PC-3 (cell line): Measurements from ENCODE around the gene EIF1. TPM values are rescaled to one million over a fixed set of nuclear protein-coding genes. Genes with fewer than 3 reads are reported as not detected.

ENCODE experiments used
- ATAC-seq: fragments of 200-7000 bp; cut with Tn5 transposase; 2 replicates; pipeline ENCODE4 v1.9.1; 2020; ENCODE audit warnings: mild to moderate bottlenecking, moderate library complexity
- BruUV-seq: library from RNA; stranded (reverse); fragments of 400-500 nt; replicated peaks from 2 replicates; lab custom pipeline; 2021; lab: Mats Ljungman, UMichigan
- CTCF ChIA-PET: fragments of 300-600 bp; sonication (Branson Sonifier 250); formaldehyde crosslinking; loops from one replicate; lab custom pipeline; 2022; ENCODE audit warnings: antibody characterized with exemption; lab: Charles Lee
- POLR2A ChIA-PET: fragments of 300-600 bp; sonication (Branson Sonifier 250); formaldehyde crosslinking; loops from one replicate; lab custom pipeline; 2022; ENCODE audit warnings: antibody characterized with exemption; ENCODE audit not compliant: unreplicated experiment; lab: Charles Lee
- DNase-seq: peaks from one replicate; pipeline ENCODE4 v3.0.0-alpha.2; 2015
- H2AFZ ChIP-seq: fragments of 300-600 bp; sonication (generic); 2 replicates; pipeline ENCODE4 v1.6.0; 2016; ENCODE audit warnings: antibody characterized with exemption, low read length
- H3F3A ChIP-seq: fragments of 300-600 bp; sonication (generic); one replicate; pipeline ENCODE4 v1.6.0; 2017; ENCODE audit warnings: antibody characterized with exemption, low read length, control low read depth, mild to moderate bottlenecking; ENCODE audit not compliant: unreplicated experiment
- H3K27ac ChIP-seq: fragments of 300-600 bp; sonication (generic); 2 replicates; pipeline ENCODE4 v1.5.1; 2016; ENCODE audit warnings: mild to moderate bottlenecking, low read length
- H3K27me3 ChIP-seq: fragments of 300-600 bp; sonication (generic); 2 replicates; pipeline ENCODE4 v1.6.1; 2016; ENCODE audit warnings: low read length, mixed read lengths
- H3K36me3 ChIP-seq: fragments of 300-600 bp; sonication (generic); 2 replicates; pipeline ENCODE4 v1.6.1; 2016; ENCODE audit warnings: low read depth, mixed run types, low read length, mixed read lengths
- H3K4me1 ChIP-seq: fragments of 300-600 bp; sonication (generic); 2 replicates; pipeline ENCODE4 v1.5.1; 2016; ENCODE audit warnings: low read length; ENCODE audit not compliant: insufficient read depth
- H3K4me2 ChIP-seq: fragments of 300-600 bp; sonication (generic); 2 replicates; pipeline ENCODE4 v1.6.0; 2016; ENCODE audit warnings: low read length
- H3K4me3 ChIP-seq: fragments of 300-600 bp; sonication (generic); 2 replicates; pipeline ENCODE4 v1.5.1; 2016; ENCODE audit warnings: mild to moderate bottlenecking, low read length, mixed read lengths
- H3K79me2 ChIP-seq: fragments of 300-600 bp; sonication (generic); 2 replicates; pipeline ENCODE4 v1.6.1; 2017; ENCODE audit warnings: low read length, mixed read lengths
- H3K9ac ChIP-seq: fragments of 300-600 bp; sonication (generic); 2 replicates; pipeline ENCODE4 v1.6.0; 2016; ENCODE audit warnings: mild to moderate bottlenecking, low read length
- H3K9me2 ChIP-seq: fragments of 300-600 bp; sonication (generic); replicated peaks from 2 replicates; pipeline ENCODE4 v1.6.1; 2016; ENCODE audit warnings: mixed run types, low read length, mixed read lengths
- H3K9me3 ChIP-seq: fragments of 300-600 bp; sonication (generic); 2 replicates; pipeline ENCODE4 v1.6.1; 2016; ENCODE audit warnings: low read length, mixed read lengths
- H4K20me1 ChIP-seq: fragments of 300-600 bp; sonication (generic); 2 replicates; pipeline ENCODE4 v1.6.1; 2016; ENCODE audit warnings: low read length, mixed read lengths
- CTCF ChIP-seq: fragments of 300-600 bp; sonication (generic); conservative IDR thresholded peaks from 2 replicates; pipeline ENCODE4 v1.5.1; 2017; ENCODE audit warnings: antibody characterized with exemption, low read depth, mild to moderate bottlenecking, low read length
- EZH2 ChIP-seq: fragments of 300-600 bp; sonication (generic); IDR thresholded peaks from one replicate; pipeline ENCODE4 v1.6.1; 2017; ENCODE audit warnings: antibody characterized with exemption, mild to moderate bottlenecking, low read length; ENCODE audit not compliant: unreplicated experiment
- EZH2phosphoT487 ChIP-seq: fragments of 300-600 bp; sonication (generic); IDR thresholded peaks from 2 replicates; pipeline ENCODE4 v1.6.1; 2018; ENCODE audit warnings: mild to moderate bottlenecking, antibody characterized with exemption, low read length, borderline replicate concordance
- intact Hi-C: fragments of 100-400 bp; cut with micrococcal nuclease; formaldehyde crosslinking; loops from 2 replicates; pipeline ENCODE4 v1.9.0; 2023
- total RNA-seq: library from RNA; depleted of rRNA; stranded (reverse); fragments of >200 nt; gene quantifications from 2 replicates; pipeline ENCODE4 v1.2.3, GENCODE V29; 2014

Gene EIF1
- total RNA-seq, 1 experiment from 2014 or later, result 88.7 TPM

- Histone ChIP-seq H3F3A (no peaks in the 10 kb centered on the region), H3K4me1 (no peaks in the 10 kb centered on the region), H3K9me3 (no peaks in the 10 kb centered on the region), H3K27ac (no peak overlapping the region), H2AFZ (no peak overlapping the region), H3K9me2 (no peaks in the 10 kb centered on the region), H3K9ac (no peak overlapping the region), H3K36me3 (no peaks in the 10 kb centered on the region), H3K79me2 (no peaks in the 10 kb centered on the region), H3K4me2 (no peak overlapping the region), H4K20me1 (no peaks in the 10 kb centered on the region), H3K4me3 (no peak overlapping the region), H3K27me3 (no peaks in the 10 kb centered on the region)
- ChIA-PET POLR2A (no interaction called here), CTCF (no interaction called here)
- intact Hi-C loops, result no loop called here
- BruUV-seq, result no TSS peak
- no peak for DNase-seq
- no peak for ATAC-seq
- TF ChIP-seq EZH2phosphoT487 (no peak), EZH2 (no peak), CTCF (no peak)
These were observed 41.8 kb downstream of the EIF1 start for GRCh38 chr17:41730479-41730878.

- Histone ChIP-seq H3K27me3 (no peaks in the 10 kb centered on the region), H4K20me1 (no peaks in the 10 kb centered on the region), H2AFZ (no peak overlapping the region), H3F3A (no peaks in the 10 kb centered on the region), H3K4me1 (no peaks in the 10 kb centered on the region), H3K36me3 (no peaks in the 10 kb centered on the region), H3K27ac (no peak overlapping the region), H3K4me3 (no peak overlapping the region), H3K9me2 (no peaks in the 10 kb centered on the region), H3K9me3 (no peaks in the 10 kb centered on the region), H3K4me2 (no peak overlapping the region), H3K9ac (no peak overlapping the region), H3K79me2 (no peaks in the 10 kb centered on the region)
- no TSS peak for BruUV-seq
- POLR2A ChIA-PET, result no interaction called here
- ATAC-seq, result no peak
- TF ChIP-seq CTCF (no peak), EZH2phosphoT487 (no peak), EZH2 (no peak)
- intact Hi-C loops, result no loop called here
- DNase-seq, result no peak
- CTCF ChIA-PET, result no interaction called here
These were observed 43.2 kb downstream of the EIF1 start for GRCh38 chr17:41731836-41732235.

DNA sequence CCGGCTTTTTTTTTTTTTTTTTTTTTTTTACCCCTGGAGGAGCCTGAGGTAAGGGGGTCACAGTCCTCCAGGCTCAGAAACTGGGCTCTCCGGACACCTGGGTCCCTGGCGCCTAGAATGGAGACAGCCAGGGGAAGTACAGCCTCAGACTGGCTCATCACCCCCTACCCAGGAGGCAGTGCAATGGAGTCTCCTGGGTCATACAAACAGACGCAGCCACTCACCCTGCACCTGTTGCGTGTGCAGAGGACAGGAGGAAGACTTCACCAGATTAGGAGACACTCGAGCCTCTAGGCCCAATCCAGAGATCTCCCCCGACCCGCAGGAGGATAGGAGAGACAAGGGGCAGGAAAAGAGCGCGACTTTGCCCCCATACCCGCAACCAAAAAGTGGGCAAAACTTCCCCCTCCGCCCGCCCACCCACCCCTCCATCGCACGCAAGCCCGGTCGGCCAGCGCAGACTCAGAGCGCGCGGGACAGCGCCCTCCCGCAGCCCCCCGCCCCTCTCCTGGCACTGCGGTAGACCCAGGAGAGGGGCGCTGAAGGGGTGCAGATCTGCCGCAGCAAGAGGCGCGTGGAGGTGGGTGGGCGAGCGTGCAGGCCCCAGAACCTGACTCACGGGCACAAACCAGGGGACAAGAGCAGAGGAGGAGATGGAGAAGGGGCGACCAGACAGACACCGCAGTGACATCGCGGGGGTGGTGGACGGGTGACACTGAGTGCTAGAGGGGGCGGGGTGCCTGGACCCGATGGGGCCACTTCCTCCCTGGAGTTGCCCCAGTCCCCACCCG lies 44.9 kb downstream of the EIF1 start:
- H3K27ac ChIP-seq, result no peak overlapping the region
- no peaks in the 10 kb centered on the region for H3K27me3 ChIP-seq
- H2AFZ ChIP-seq, result no peak overlapping the region; the same call in 1 of the 2 replicates
- intact Hi-C loops, result no loop called here
- no peak overlapping the region for H3K9ac ChIP-seq
- no peak for DNase-seq
- TF ChIP-seq EZH2phosphoT487 (no peak), EZH2 (no peak), CTCF (no peak)
- CTCF ChIA-PET, result interaction anchor here (0.5 kb wide), 1 partner anchor 69 kb away, joined by 3 read pairs; no protein-coding TSS in a partner anchor
- ATAC-seq, result no peak
- H3K36me3 ChIP-seq, result no peaks in the 10 kb centered on the region
- H4K20me1 ChIP-seq, result no peaks in the 10 kb centered on the region
- H3K4me3 ChIP-seq, result peak overlapping the region; percentile 81
- H3F3A ChIP-seq, result no peaks in the 10 kb centered on the region
- no peaks in the 10 kb centered on the region for H3K9me3 ChIP-seq
- no peaks in the 10 kb centered on the region for H3K79me2 ChIP-seq
- POLR2A ChIA-PET, result interaction anchor here (0.6 to 0.7 kb wide), 2 partner anchors 16 to 70 kb away, joined by 4 to 26 read pairs; no protein-coding TSS in a partner anchor
- BruUV-seq, result no TSS peak
- H3K4me2 ChIP-seq, result peak overlapping the region; percentile 80
- peaks cover 11% of the 10 kb centered on the region for H3K4me1 ChIP-seq
- H3K9me2 ChIP-seq, result no peaks in the 10 kb centered on the region
